ENCODE data around the gene CEP76. TPM values are rescaled to one million over a fixed set of nuclear protein-coding genes. Genes with fewer than 3 reads are reported as not detected.

The CEP76 gene
- total RNA-seq, 1 donor from 2014 or later: 12.4 TPM

DNA sequence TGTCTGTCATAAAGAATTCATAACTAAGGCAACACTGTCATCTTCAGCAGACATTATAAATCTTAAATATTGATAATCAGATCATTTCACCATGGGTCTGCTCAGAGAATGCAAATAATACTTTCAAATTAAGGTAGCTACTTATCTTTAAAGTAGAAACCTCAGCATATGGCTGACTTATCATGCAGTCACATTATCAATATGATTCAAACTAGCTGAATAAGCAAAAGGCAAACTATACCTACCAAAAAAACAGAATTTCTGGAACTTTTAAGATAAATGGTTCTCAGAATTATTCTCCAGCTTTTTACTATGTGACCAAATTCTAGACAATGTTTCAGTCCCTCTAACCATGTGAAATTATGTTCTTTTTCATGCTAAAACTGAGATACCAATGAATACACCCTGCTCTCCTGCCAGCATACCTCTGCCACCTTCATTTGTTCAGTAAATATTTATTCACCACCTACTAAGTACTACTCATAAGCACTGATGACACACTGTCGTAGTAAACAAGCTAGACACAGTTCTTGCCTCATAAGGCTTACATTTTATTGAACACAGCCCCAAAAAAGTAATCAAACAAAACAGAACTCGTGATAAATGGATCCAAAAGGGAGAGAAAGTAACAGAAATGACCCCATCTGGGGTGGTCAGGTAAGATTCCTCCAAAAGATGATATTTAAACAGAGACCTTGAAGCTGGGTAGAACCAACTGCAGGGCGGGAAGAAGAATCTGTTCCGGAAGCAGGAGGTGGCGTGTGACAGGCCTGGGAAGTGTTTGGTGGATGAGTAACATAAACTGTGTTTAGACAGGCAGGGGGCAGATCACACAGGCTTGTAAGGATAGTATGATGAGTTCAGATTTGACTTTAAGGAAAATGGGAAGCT, 62.3 kb downstream of the CEP76 start:
- peaks cover 16% of the 10 kb centered on the region for H3K4me1 Mint-ChIP-seq (ENCODE audit: unreplicated experiment)
- peaks cover under 1% of the 10 kb centered on the region for H3K36me3 Mint-ChIP-seq
- no peak overlapping the region for H3K27ac Mint-ChIP-seq
- DNase-seq (ENCODE audit: extremely low spot score, unreplicated experiment): no peak
- H3K4me3 Mint-ChIP-seq: no peak overlapping the region
- peaks cover under 1% of the 10 kb centered on the region for H3K9me3 Mint-ChIP-seq
- TF ChIP-seq, protein P1, sequence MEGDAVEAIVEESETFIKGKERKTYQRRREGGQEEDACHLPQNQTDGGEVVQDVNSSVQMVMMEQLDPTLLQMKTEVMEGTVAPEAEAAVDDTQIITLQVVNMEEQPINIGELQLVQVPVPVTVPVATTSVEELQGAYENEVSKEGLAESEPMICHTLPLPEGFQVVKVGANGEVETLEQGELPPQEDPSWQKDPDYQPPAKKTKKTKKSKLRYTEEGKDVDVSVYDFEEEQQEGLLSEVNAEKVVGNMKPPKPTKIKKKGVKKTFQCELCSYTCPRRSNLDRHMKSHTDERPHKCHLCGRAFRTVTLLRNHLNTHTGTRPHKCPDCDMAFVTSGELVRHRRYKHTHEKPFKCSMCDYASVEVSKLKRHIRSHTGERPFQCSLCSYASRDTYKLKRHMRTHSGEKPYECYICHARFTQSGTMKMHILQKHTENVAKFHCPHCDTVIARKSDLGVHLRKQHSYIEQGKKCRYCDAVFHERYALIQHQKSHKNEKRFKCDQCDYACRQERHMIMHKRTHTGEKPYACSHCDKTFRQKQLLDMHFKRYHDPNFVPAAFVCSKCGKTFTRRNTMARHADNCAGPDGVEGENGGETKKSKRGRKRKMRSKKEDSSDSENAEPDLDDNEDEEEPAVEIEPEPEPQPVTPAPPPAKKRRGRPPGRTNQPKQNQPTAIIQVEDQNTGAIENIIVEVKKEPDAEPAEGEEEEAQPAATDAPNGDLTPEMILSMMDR (conservative IDR thresholded peaks at IDR 0.05): no peak
- no peaks in the 10 kb centered on the region for H3K27me3 Mint-ChIP-seq

DNA sequence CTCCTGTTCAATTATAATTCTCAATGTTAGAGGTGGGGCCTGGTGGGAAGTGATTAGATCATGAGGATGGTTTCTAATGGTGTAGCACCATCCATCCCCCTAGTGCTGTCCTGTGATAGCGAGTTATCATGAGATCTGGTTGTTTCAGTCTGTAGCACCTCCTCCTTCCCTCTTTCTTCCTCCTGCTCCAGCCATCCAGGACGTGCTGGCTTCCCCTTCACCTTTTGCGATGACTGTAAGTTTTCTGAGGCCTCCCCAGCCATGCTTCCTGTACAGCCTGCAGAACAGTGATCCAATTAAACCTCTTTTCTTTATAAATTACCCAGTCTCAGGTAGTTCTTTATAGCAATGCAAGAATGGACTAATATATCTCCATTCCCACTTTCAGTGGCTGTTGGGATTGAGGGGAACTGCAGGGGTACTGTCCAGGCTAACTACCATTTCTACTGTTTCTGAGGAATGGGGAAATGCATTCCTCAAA, 63.8 kb downstream of the CEP76 start:
- DNase-seq (ENCODE audit: extremely low spot score, unreplicated experiment): no peak
- Mint-ChIP-seq H3K9me3 (no peaks in the 10 kb centered on the region), H3K27me3 (no peaks in the 10 kb centered on the region), H3K4me1 (ENCODE audit: unreplicated experiment) (peaks cover 13% of the 10 kb centered on the region), H3K36me3 (no peaks in the 10 kb centered on the region), H3K27ac (no peak overlapping the region), H3K4me3 (no peak overlapping the region)
- TF ChIP-seq, protein P1 (conservative IDR thresholded peaks at IDR 0.05): no peak

DNA sequence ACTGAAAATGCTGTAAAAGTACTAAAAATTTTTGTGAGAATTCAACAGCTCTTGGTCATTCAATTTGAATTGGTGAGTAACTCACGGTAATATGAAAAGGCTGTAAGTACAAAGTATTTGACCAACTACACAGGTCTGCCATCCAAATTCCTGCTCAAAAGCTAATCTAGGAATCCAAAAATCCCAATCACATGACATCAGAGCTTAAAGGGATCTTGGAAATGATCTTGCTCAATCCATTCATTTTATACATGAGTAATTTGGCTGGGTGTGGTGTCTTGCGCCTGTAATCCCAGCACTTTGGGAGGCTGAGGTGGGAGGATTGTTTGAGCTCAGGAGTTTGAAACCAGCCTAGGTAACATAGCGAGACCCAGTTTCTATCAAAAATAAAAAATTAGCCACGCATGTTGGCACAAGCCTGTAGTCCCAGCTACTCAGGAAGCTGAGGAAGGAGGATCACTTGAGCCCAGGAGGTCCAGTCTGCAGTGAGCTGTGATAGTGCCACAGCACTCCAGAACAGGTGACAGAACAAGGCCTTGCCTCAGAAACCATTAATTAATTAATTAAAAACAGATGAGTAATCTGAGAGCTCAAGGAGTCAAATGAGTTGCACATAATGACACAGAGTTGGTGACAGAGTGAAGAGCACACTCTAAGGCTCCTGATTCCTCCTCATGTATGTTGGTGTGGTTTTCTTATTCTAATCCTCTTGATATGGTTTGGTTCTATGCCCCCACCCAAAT, 64.5 kb downstream of the CEP76 start:
- Mint-ChIP-seq H3K36me3 (no peaks in the 10 kb centered on the region), H3K9me3 (no peaks in the 10 kb centered on the region), H3K4me1 (ENCODE audit: unreplicated experiment) (peaks cover 9% of the 10 kb centered on the region), H3K27ac (no peak overlapping the region), H3K27me3 (no peaks in the 10 kb centered on the region), H3K4me3 (no peak overlapping the region)
- TF ChIP-seq, protein P1 (conservative IDR thresholded peaks at IDR 0.05): no peak
- no peak for DNase-seq (ENCODE audit: extremely low spot score, unreplicated experiment)

DNA sequence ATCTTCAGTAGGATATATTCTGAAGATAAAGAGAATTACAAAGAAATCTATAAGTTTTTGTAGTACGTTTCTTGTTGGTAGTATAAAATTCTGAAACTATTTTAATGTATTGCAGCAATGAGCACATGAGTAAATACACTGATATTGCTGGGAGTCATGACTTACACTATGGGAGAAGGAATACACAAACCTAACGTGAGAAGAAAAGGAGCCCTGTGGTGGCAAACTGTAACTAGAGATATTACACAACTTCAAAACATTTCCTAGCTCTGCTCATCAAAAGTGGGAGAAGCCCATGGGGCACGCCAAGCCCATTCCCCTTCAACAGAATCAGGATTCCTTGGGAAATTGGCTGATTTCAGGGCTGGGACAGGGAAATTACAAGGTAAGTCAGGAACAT, 65.1 kb downstream of the CEP76 start:
- no peaks in the 10 kb centered on the region for H3K9me3 Mint-ChIP-seq
- DNase-seq (ENCODE audit: extremely low spot score, unreplicated experiment): no peak
- H3K27me3 Mint-ChIP-seq: no peaks in the 10 kb centered on the region
- no peaks in the 10 kb centered on the region for H3K36me3 Mint-ChIP-seq
- TF ChIP-seq, protein P1 (conservative IDR thresholded peaks at IDR 0.05): no peak
- H3K4me3 Mint-ChIP-seq: no peak overlapping the region
- H3K4me1 Mint-ChIP-seq (ENCODE audit: unreplicated experiment): peaks cover 9% of the 10 kb centered on the region
- no peak overlapping the region for H3K27ac Mint-ChIP-seq

DNA sequence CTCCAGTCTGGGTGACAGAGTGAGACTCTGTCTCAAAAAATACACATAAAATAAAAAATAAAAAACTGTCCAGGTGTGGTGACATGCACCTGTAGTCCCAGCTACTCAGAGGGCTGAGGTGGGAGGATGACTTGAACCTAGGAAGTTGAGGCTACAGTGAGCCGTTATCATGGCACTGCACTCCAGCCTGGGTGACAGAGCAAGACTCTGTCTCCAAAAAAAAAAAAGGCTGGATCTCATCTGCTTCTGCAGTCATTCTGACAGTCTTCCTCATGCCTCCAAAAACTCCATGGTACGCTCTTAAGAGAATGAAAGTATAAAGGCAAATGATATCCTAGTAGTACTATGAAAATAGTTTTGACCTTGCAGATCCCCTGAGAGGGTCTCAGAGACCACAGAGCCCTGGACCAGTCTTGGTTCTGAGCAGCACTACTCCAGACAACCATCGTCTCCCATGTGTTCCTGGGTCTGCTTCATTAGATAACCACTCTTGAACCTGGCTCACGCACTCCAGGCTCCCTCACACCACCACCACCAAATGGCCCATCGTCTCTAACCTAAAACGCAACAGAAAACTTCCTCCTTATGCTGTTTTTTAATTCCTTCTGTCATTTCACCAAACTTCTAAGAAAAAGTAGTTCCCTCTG, 70.6 kb downstream of the CEP76 start:
- H3K27ac Mint-ChIP-seq: no peak overlapping the region
- H3K36me3 Mint-ChIP-seq: no peaks in the 10 kb centered on the region
- peaks cover 7% of the 10 kb centered on the region for H3K4me1 Mint-ChIP-seq (ENCODE audit: unreplicated experiment)
- DNase-seq (ENCODE audit: extremely low spot score, unreplicated experiment): no peak
- TF ChIP-seq, protein P1 (conservative IDR thresholded peaks at IDR 0.05): no peak
- no peaks in the 10 kb centered on the region for H3K9me3 Mint-ChIP-seq
- H3K27me3 Mint-ChIP-seq: no peaks in the 10 kb centered on the region
- no peak overlapping the region for H3K4me3 Mint-ChIP-seq
